Measurements from ENCODE around the gene CMTM2. TPM values are rescaled to one million over a fixed set of nuclear protein-coding genes. Genes with fewer than 3 reads are reported as not detected.
"Not testable (repeated sequence)": the region's sequence is repeated elsewhere in the genome, so short reads cannot be mapped to it uniquely, and the experiment has no call there.

CMTM2 gene
- total RNA-seq, 2 experiments from 2014 or later, result 0.19 to 0.91 TPM

- no TSS peak for BruUV-seq (replicated peaks)
- POLR2A ChIA-PET, result no interaction called here
- CTCF ChIA-PET (ENCODE audit: unreplicated experiment), result no interaction called here
These were observed 13.6 kb downstream of the CMTM2 start for GRCh38 chr16:66592814-66593213.

GRCh38 chr16:66594739-66595138 lies 15.5 kb downstream of the CMTM2 start:
- H2AFZ ChIP-seq (ENCODE audit: low read length), result no peak overlapping the region
- H3K36me3 ChIP-seq (ENCODE audit: insufficient read depth, low read length), result no peaks in the 10 kb centered on the region
- H3K4me1 ChIP-seq (ENCODE audit: insufficient read depth, low read length, poor library complexity, severe bottlenecking), result peaks cover 12% of the 10 kb centered on the region
- no peak for DNase-seq (ENCODE audit: low spot score)
- POLR2A ChIA-PET, result interaction anchor here (0.5 to 1.9 kb wide), 3 partner anchors 9 to 118 kb away, joined by 3 to 12 read pairs (median 3); no protein-coding TSS in a partner anchor
- no peak overlapping the region for H3K27ac ChIP-seq (ENCODE audit: low read depth, low read length, poor library complexity, severe bottlenecking)
- no peak overlapping the region for H3K4me3 ChIP-seq (ENCODE audit: low read depth, low read length, poor library complexity, severe bottlenecking)
- CTCF ChIA-PET (ENCODE audit: unreplicated experiment), result no interaction called here
- H4K20me1 ChIP-seq (ENCODE audit: insufficient read depth, low read length), result no peaks in the 10 kb centered on the region
- no TSS peak for BruUV-seq (replicated peaks)
- no peak overlapping the region for H3K4me2 ChIP-seq (ENCODE audit: low read length)
- H3K9me2 ChIP-seq (ENCODE audit: insufficient read depth, low read length), result no peaks in the 10 kb centered on the region
- H3K79me2 ChIP-seq (ENCODE audit: insufficient read depth, low read depth, low read length), result no peaks in the 10 kb centered on the region
- no peaks in the 10 kb centered on the region for H3K9me3 ChIP-seq (ENCODE audit: low read length)
- intact Hi-C loops (cut with micrococcal nuclease; ENCODE audit: unreplicated experiment), result no loop called here
- no peak for TF ChIP-seq CTCF (conservative IDR thresholded peaks at IDR 0.05; ENCODE audit: low read length)
- no peak for TF ChIP-seq EZH2phosphoT487 (IDR thresholded peaks at IDR 0.05; ENCODE audit: borderline replicate concordance, low read depth, low read length)

More at GRCh38 chr16:66592814-66593213, 13.6 kb downstream of the CMTM2 start:
- TF ChIP-seq CTCF (conservative IDR thresholded peaks at IDR 0.05; ENCODE audit: low read length), result no peak
- TF ChIP-seq EZH2phosphoT487 (IDR thresholded peaks at IDR 0.05; ENCODE audit: borderline replicate concordance, low read depth, low read length), result no peak
- DNase-seq (ENCODE audit: low spot score), result no peak
- no peak overlapping the region for H2AFZ ChIP-seq (ENCODE audit: low read length)
- H3K79me2 ChIP-seq (ENCODE audit: insufficient read depth, low read depth, low read length), result no peaks in the 10 kb centered on the region
- H3K4me3 ChIP-seq (ENCODE audit: low read depth, low read length, poor library complexity, severe bottlenecking), result no peak overlapping the region
- H3K9me2 ChIP-seq (ENCODE audit: insufficient read depth, low read length), result no peaks in the 10 kb centered on the region
- H3K27ac ChIP-seq (ENCODE audit: low read depth, low read length, poor library complexity, severe bottlenecking), result no peak overlapping the region
- H3K36me3 ChIP-seq (ENCODE audit: insufficient read depth, low read length), result no peaks in the 10 kb centered on the region
- no peaks in the 10 kb centered on the region for H3K9me3 ChIP-seq (ENCODE audit: low read length)
- no peaks in the 10 kb centered on the region for H4K20me1 ChIP-seq (ENCODE audit: insufficient read depth, low read length)
- intact Hi-C loops (cut with micrococcal nuclease; ENCODE audit: unreplicated experiment), result no loop called here
- H3K4me2 ChIP-seq (ENCODE audit: low read length), result no peak overlapping the region
- H3K4me1 ChIP-seq (ENCODE audit: insufficient read depth, low read length, poor library complexity, severe bottlenecking), result peaks cover 11% of the 10 kb centered on the region

GRCh38 chr16:66596559-66596958 lies 17.3 kb downstream of the CMTM2 start:
- H2AFZ ChIP-seq (ENCODE audit: low read length); H3K4me3 ChIP-seq (ENCODE audit: low read depth, low read length, poor library complexity, severe bottlenecking); DNase-seq (ENCODE audit: low spot score); intact Hi-C loops (cut with micrococcal nuclease; ENCODE audit: unreplicated experiment); H3K79me2 ChIP-seq (ENCODE audit: insufficient read depth, low read depth, low read length); H4K20me1 ChIP-seq (ENCODE audit: insufficient read depth, low read length); H3K9me2 ChIP-seq (ENCODE audit: insufficient read depth, low read length); BruUV-seq (replicated peaks); H3K4me1 ChIP-seq (ENCODE audit: insufficient read depth, low read length, poor library complexity, severe bottlenecking); H3K4me2 ChIP-seq (ENCODE audit: low read length); H3K27ac ChIP-seq (ENCODE audit: low read depth, low read length, poor library complexity, severe bottlenecking); CTCF ChIA-PET (ENCODE audit: unreplicated experiment); H3K36me3 ChIP-seq (ENCODE audit: insufficient read depth, low read length): not testable (repeated sequence)
- POLR2A ChIA-PET, result interaction anchor here (0.6 kb wide), 1 partner anchor 71 kb away, joined by 3 read pairs; no protein-coding TSS in a partner anchor
- peaks cover 12% of the 10 kb centered on the region; the same call in 1 of the 2 replicates for H3K9me3 ChIP-seq (ENCODE audit: low read length)
